Measurements from ENCODE around the gene RASSF1.

- TF ChIP-seq, protein P1, sequence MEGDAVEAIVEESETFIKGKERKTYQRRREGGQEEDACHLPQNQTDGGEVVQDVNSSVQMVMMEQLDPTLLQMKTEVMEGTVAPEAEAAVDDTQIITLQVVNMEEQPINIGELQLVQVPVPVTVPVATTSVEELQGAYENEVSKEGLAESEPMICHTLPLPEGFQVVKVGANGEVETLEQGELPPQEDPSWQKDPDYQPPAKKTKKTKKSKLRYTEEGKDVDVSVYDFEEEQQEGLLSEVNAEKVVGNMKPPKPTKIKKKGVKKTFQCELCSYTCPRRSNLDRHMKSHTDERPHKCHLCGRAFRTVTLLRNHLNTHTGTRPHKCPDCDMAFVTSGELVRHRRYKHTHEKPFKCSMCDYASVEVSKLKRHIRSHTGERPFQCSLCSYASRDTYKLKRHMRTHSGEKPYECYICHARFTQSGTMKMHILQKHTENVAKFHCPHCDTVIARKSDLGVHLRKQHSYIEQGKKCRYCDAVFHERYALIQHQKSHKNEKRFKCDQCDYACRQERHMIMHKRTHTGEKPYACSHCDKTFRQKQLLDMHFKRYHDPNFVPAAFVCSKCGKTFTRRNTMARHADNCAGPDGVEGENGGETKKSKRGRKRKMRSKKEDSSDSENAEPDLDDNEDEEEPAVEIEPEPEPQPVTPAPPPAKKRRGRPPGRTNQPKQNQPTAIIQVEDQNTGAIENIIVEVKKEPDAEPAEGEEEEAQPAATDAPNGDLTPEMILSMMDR (conservative IDR thresholded peaks at IDR 0.05; ENCODE audit: low read depth, low read length) = no peak
- no peak for TF ChIP-seq RAD21 (IDR thresholded peaks at IDR 0.05; ENCODE audit: low read length)
Measured at GRCh38 chr3:50372349-50372748, 31.7 kb upstream of the RASSF1 start.

Measured in IMR-90 (cell line).